B cell (primary cell): ENCODE measurements around the gene RAD50. TPM values are rescaled to one million over a fixed set of nuclear protein-coding genes. Genes with fewer than 3 reads are reported as not detected.
A peak's percentile ranks its signal among the peaks of the same experiment; 100 is the strongest.

Source experiments
- ATAC-seq: fragments of 200-7000 bp; cut with Tn5 transposase; one replicate; pipeline ENCODE4 v1.10.0; 2021; ENCODE audit warnings: low read depth, mild to moderate bottlenecking, moderate number of reproducible peaks, moderate library complexity
- CTCF ChIA-PET: fragments of 350-600 bp; sonication (Branson Sonifier 250); formaldehyde crosslinking; loops from one replicate; lab custom pipeline; 2021; ENCODE audit warnings: antibody characterized with exemption, inconsistent platforms; lab: Charles Lee
- POLR2A ChIA-PET: fragments of 350-600 bp; sonication (Branson Sonifier 250); formaldehyde crosslinking; loops from one replicate; lab custom pipeline; 2021; ENCODE audit warnings: antibody characterized with exemption; lab: Charles Lee
- DNase-seq: peaks from one replicate; pipeline ENCODE4 v3.0.0; 2013
- H2AFZ ChIP-seq: 2 replicates; pipeline ENCODE4 v1.6.1; 2012; ENCODE audit warnings: mild to moderate bottlenecking, low read depth, low read length; ENCODE audit not compliant: insufficient read depth, poor library complexity, severe bottlenecking
- H3K27ac ChIP-seq, 2 donors: 1 replicate in 1 of 2; 2 replicates in 1 of 2; pipeline ENCODE4 v1.5.1; 2012 to 2013; ENCODE audit warnings: low read length in 2 of 2, mild to moderate bottlenecking in 2 of 2, moderate library complexity in 1 of 2
- H3K27me3 ChIP-seq, 4 experiments: fragments of 200-600 bp in 1 of 4; sonication (generic) in 1 of 4; replicated peaks in 1 of 4; 1 replicate in 2 of 4; 2 replicates in 2 of 4; pipeline versions ENCODE4 v1.6.1 to v1.7.0; 2013 to 2016; ENCODE audit warnings: low read length in 3 of 4, mild to moderate bottlenecking in 2 of 4, mixed read lengths in 1 of 4, moderate library complexity in 1 of 4; ENCODE audit not compliant: insufficient read depth in 4 of 4, control insufficient read depth in 3 of 4; ENCODE audit errors: control extremely low read depth in 1 of 4
- H3K36me3 ChIP-seq, 2 experiments: replicated peaks in 1 of 2; 1 replicate in 1 of 2; 2 replicates in 1 of 2; pipeline versions ENCODE4 v1.6.1 to v1.7.1; 2013; ENCODE audit warnings: low read length in 1 of 2; ENCODE audit not compliant: insufficient read depth in 2 of 2, control insufficient read depth in 1 of 2; ENCODE audit errors: control extremely low read depth in 1 of 2, extremely low read depth in 1 of 2
- H3K4me1 ChIP-seq, 2 donors: fragments of 200-600 bp in 1 of 2; sonication (generic) in 1 of 2; 1 replicate in 1 of 2; 2 replicates in 1 of 2; pipeline versions ENCODE4 v1.5.1 to v1.6.1; 2013 to 2017; ENCODE audit warnings: low read length in 2 of 2; ENCODE audit not compliant: control insufficient read depth in 2 of 2, insufficient read depth in 2 of 2
- H3K4me2 ChIP-seq: replicated peaks from 2 replicates; pipeline ENCODE3; 2012; ENCODE audit warnings: mild to moderate bottlenecking, low read depth, low read length; ENCODE audit not compliant: poor library complexity, severe bottlenecking
- H3K4me3 ChIP-seq, 5 experiments: fragments of 200-600 bp in 1 of 5; sonication (generic) in 1 of 5; 1 replicate in 3 of 5; 2 replicates in 2 of 5; pipeline versions ENCODE4 v1.5.1 to v1.7.0; 2011 to 2016; ENCODE audit warnings: low read length in 4 of 5, mild to moderate bottlenecking in 4 of 5, low read depth in 2 of 5, control low read depth in 1 of 5, moderate library complexity in 1 of 5; ENCODE audit not compliant: insufficient read depth in 1 of 5; ENCODE audit errors: control extremely low read depth in 1 of 5, extremely low read depth in 1 of 5
- H3K79me2 ChIP-seq: fragments of 200-600 bp; sonication (generic); one replicate; pipeline ENCODE4 v1.6.0; 2016; ENCODE audit warnings: low read length; ENCODE audit not compliant: control insufficient read depth, insufficient read depth
- H3K9ac ChIP-seq: fragments of 200-600 bp; sonication (generic); 2 replicates; pipeline ENCODE4 v1.6.1; 2017; ENCODE audit warnings: mild to moderate bottlenecking, low read length, moderate library complexity
- H3K9me3 ChIP-seq, 3 donors: one replicate each; pipeline versions ENCODE4 v1.6.1 to v1.7.1; 2013; ENCODE audit warnings: low read length in 2 of 3; ENCODE audit not compliant: control insufficient read depth in 2 of 3, insufficient read depth in 1 of 3; ENCODE audit errors: control extremely low read depth in 1 of 3
- H4K20me1 ChIP-seq: 2 replicates; pipeline ENCODE4 v1.6.0; 2012; ENCODE audit warnings: mild to moderate bottlenecking, low read length; ENCODE audit not compliant: insufficient read depth, control insufficient read depth, poor library complexity, severe bottlenecking
- H3K27ac Mint-ChIP-seq: one replicate; pipeline ENCODE4 v1.8.0; 2021; ENCODE audit warnings: mixed read lengths
- H3K27me3 Mint-ChIP-seq: one replicate; pipeline ENCODE4 v1.8.0; 2021; ENCODE audit warnings: mixed read lengths
- H3K4me1 Mint-ChIP-seq: one replicate; pipeline ENCODE4 v1.8.0; 2021; ENCODE audit warnings: mixed read lengths
- H3K4me3 Mint-ChIP-seq: one replicate; pipeline ENCODE4 v1.8.0; 2021; ENCODE audit warnings: mixed read lengths
- H3K9me3 Mint-ChIP-seq: one replicate; pipeline ENCODE4 v1.8.0; 2022; ENCODE audit warnings: mixed read lengths; ENCODE audit not compliant: insufficient read depth
- CTCF ChIP-seq: fragments of 200-600 bp; IDR thresholded peaks from one replicate; pipeline ENCODE4 v1.8.0; 2022; ENCODE audit warnings: antibody characterized with exemption, mild to moderate bottlenecking
- EZH2 ChIP-seq: IDR thresholded peaks from 2 replicates; pipeline ENCODE4 v1.6.1; 2012; ENCODE audit warnings: borderline replicate concordance, low read depth, mild to moderate bottlenecking, moderate library complexity, low read length; ENCODE audit not compliant: insufficient read depth, poor library complexity, severe bottlenecking
- WGBS: methylation state at CpG from one replicate; pipeline ENCODE4 v1.1.5; 2013; ENCODE audit warnings: missing lambda C conversion rate; ENCODE audit not compliant: insufficient coverage; 5-methylcytosine and 5-hydroxymethylcytosine counted together
- intact Hi-C: fragments of 100-400 bp; cut with micrococcal nuclease; formaldehyde crosslinking; loops from one replicate; pipeline ENCODE4 v1.10.0; 2022
- polyA plus RNA-seq: library from polyadenylated mRNA; depleted of rRNA; stranded (reverse); fragments of >200 nt; gene quantifications from 2 replicates; pipeline ENCODE4 v1.2.3, GENCODE V29; 2012
- total RNA-seq, 2 donors: library from RNA; stranded (reverse); fragments of 120-200 nt in 1 of 2; gene quantifications; 1 replicate in 1 of 2; 2 replicates in 1 of 2; pipeline versions ENCODE4 v1.2.3 to v1.2.4, GENCODE V29; 2013 to 2022

RAD50 gene
- total and polyA plus RNA-seq, 2 donors (not counting 1 experiment from before 2014, with no cell fraction given): 11.2 to 32.7 TPM

GRCh38 chr5:132526974-132527564 lies 29.7 kb upstream of the RAD50 start:
- H3K4me3 ChIP-seq: no peak overlapping the region
- H3K27me3 ChIP-seq: no peaks in the 10 kb centered on the region
- TF ChIP-seq CTCF (peak; percentile 54), EZH2 (no peak)
- peak overlapping the region; percentile 62 for H3K4me2 ChIP-seq
- H3K9ac ChIP-seq: no peak overlapping the region
- CTCF ChIA-PET: interaction anchor here (0.6 to 4.0 kb wide), 28 partner anchors 9 to 356 kb away, joined by 3 to 32 read pairs (median 5); partner anchors contain the start of genes IL5 and SHROOM1
- H3K4me3 Mint-ChIP-seq: peak overlapping the region; percentile 8
- POLR2A ChIA-PET: interaction anchor here (0.6 to 1.1 kb wide), 3 partner anchors 26 to 141 kb away, joined by 3 read pairs; partner anchors contain the start of gene RAD50
- peaks cover 41 to 45% of the 10 kb centered on the region in 2 donors for H3K4me1 ChIP-seq
- ATAC-seq (no peak), DNase-seq (no peak)
- WGBS: 20% methylated on average over 7 of the region's 8 CpGs
- no peak overlapping the region for H3K27ac Mint-ChIP-seq
- no peaks in the 10 kb centered on the region for H4K20me1 ChIP-seq
- H3K27ac ChIP-seq: no peak overlapping the region
- H3K79me2 ChIP-seq: no peaks in the 10 kb centered on the region
- intact Hi-C loops: loop anchor here (1.0 to 5.0 kb wide), 2 partner anchors 185 to 293 kb away; no protein-coding TSS in a partner anchor
- H3K36me3 ChIP-seq: no peaks in the 10 kb centered on the region
- H2AFZ ChIP-seq: peak overlapping the region; percentile 25
- peaks cover 49% of the 10 kb centered on the region for H3K4me1 Mint-ChIP-seq
- no peaks in the 10 kb centered on the region for H3K9me3 ChIP-seq
- H3K27me3 Mint-ChIP-seq: no peaks in the 10 kb centered on the region
- no peaks in the 10 kb centered on the region for H3K9me3 Mint-ChIP-seq

GRCh38 chr5:132528021-132528420 lies 28.8 kb upstream of the RAD50 start:
- CTCF ChIA-PET: interaction anchor here (0.7 to 4.0 kb wide), 9 partner anchors 8 to 301 kb away, joined by 3 to 17 read pairs (median 8); partner anchors contain the start of genes SHROOM1 and SLC22A5
- H2AFZ ChIP-seq: no peak overlapping the region

More at GRCh38 chr5:132528021-132528420, 28.8 kb upstream of the RAD50 start:
- intact Hi-C loops: loop anchor here (5.0 kb wide), 1 partner anchor 184 kb away; no protein-coding TSS in a partner anchor
- peaks cover 49% of the 10 kb centered on the region for H3K4me1 Mint-ChIP-seq
- POLR2A ChIA-PET: no interaction called here
- Histone ChIP-seq H3K4me2 (no peak overlapping the region), H3K36me3 (no peaks in the 10 kb centered on the region), H3K27me3 (no peaks in the 10 kb centered on the region), H3K79me2 (no peaks in the 10 kb centered on the region), H3K4me3 (no peak overlapping the region), H3K27ac (no peak overlapping the region), H3K9me3 (no peaks in the 10 kb centered on the region), H4K20me1 (no peaks in the 10 kb centered on the region), H3K4me1 (peaks cover 41 to 45% of the 10 kb centered on the region in 2 donors), H3K9ac (no peak overlapping the region)
- no peak for TF ChIP-seq CTCF
- WGBS: 100% methylated on average over 2 of the region's 2 CpGs
- ATAC-seq (no peak), DNase-seq (no peak)
- no peaks in the 10 kb centered on the region for H3K9me3 Mint-ChIP-seq
- H3K27ac Mint-ChIP-seq: no peak overlapping the region
- H3K27me3 Mint-ChIP-seq: no peaks in the 10 kb centered on the region
- no peak overlapping the region for H3K4me3 Mint-ChIP-seq
